ENCODE results near the gene HCST.

Gene HCST

DNA sequence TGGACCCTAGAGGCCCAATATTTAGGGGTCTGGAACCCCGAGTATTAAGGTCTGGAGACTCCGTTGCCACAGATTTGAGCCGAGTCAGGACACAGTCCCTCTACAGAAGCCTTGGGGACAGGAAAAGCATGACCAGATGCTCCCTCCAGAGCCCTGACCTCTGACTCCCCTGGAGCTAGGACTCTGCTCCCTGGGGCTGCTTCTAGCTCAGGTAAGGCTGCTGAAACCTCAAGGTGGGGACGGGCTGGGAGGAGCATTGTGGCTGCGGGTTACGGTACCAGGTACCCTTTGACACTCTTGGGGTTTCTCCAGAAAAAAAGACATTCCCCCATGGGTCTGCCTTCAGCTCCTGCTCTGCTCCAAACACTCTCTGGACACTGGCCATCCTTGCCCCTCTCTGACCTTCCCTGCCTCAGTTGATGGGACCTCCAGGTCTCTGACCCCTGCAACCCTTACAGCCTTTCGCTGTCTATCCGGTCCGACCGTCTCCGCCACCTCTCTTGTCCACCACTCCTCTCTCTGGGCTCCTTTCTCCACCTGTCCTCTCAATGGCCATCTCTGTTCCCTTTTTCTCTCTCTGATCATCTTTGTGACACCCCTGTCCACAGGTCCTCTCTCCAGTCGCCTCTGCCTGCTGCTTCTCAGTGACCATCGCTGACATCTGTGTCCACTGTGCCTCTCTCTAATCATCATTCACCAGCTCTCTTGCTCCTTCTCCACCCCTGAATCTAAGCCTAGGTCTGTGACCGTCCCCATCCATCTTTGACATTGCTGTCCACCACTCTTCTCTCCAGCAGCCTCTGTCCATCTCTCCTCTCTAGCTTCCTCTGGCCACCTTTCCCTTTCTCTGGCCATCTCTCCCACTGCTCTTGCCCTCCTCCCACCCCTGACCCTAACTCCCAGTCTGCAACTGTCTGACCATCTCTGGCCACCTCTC lies 35.3 kb downstream of the HCST start:
- no peak for DNase-seq (ENCODE audit: low spot score)

DNA sequence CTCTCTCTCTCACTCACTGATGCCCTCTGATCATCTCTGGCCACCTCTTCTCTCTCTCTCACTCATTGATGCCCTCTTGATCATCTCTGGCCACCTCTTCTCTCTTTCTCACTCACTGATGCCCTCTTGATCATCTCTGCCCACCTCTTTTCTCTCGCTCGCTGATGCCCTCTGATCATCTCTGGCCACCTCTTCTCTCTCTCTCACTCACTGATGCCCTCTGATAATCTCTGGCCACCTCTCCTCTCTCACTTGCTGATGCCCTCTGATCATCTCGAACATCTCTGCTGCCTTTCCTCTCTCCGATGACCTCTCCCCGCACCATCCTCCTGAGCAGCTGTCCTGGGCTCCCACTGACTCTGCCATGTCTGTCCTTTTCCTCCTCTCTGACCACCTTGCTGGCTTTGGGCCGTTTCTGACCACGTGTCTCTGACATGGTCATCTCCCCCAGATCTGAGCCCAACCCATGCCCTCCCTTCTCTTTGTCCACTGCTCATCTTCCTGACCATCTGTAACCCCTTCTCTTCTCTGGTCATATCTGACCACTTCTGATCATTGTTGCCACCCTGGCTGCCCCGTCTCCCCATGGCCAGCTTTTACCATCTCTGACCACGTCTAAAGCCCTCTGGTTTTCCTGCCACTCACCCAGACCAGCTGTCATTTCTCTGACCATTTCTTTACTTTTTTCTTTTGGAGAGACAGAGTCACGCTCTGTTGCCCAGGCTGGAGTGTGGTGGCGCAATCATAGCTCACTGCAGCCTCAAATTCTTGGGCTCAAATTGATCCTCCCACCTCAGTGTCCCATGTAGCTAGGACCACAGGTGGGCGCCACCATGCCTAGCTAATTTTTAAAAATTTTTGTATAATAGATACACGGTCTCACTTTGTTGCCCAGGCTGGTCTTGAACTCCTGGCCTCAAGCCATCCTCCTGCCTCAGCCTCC lies 36.2 kb downstream of the HCST start:
- DNase-seq (ENCODE audit: low spot score), result no peak

- DNase-seq (ENCODE audit: low spot score), result no peak
Observed at GRCh38 chr19:35939307-35940077, 37.2 kb downstream of the HCST start.

DNA sequence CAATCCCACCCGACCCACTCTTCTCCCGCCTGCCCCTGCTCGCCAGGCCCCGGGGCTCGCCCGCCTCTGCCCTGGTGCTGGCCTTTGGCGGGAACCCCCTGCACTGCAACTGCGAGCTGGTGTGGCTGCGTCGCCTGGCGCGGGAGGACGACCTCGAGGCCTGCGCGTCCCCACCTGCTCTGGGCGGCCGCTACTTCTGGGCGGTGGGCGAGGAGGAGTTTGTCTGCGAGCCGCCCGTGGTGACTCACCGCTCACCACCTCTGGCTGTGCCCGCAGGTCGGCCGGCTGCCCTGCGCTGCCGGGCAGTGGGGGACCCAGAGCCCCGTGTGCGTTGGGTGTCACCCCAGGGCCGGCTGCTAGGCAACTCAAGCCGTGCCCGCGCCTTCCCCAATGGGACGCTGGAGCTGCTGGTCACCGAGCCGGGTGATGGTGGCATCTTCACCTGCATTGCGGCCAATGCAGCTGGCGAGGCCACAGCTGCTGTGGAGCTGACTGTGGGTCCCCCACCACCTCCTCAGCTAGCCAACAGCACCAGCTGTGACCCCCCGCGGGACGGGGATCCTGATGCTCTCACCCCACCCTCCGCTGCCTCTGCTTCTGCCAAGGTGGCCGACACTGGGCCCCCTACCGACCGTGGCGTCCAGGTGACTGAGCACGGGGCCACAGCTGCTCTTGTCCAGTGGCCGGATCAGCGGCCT lies 37.9 kb downstream of the HCST start:
- DNase-seq (ENCODE audit: low spot score), result no peak

GRCh38 chr19:35940839-35941238 lies 38.5 kb downstream of the HCST start:
- DNase-seq (ENCODE audit: low spot score), result no peak

GRCh38 chr19:35942235-35942634 lies 39.9 kb downstream of the HCST start:
- DNase-seq (ENCODE audit: low spot score), result no peak

GRCh38 chr19:35943321-35944301 lies 41.3 kb downstream of the HCST start:
- DNase-seq (ENCODE audit: low spot score), result no peak

DNA sequence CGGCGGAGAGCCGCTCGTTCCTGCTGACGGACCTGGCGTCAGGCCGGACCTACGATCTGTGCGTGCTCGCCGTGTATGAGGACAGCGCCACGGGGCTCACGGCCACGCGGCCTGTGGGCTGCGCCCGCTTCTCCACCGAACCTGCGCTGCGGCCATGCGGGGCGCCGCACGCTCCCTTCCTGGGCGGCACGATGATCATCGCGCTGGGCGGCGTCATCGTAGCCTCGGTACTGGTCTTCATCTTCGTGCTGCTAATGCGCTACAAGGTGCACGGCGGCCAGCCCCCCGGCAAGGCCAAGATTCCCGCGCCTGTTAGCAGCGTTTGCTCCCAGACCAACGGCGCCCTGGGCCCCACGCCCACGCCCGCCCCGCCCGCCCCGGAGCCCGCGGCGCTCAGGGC lies 42.2 kb downstream of the HCST start:
- DNase-seq (ENCODE audit: low spot score), result no peak

GRCh38 chr19:35945121-35945790 lies 42.9 kb downstream of the HCST start:
- no peak for DNase-seq (ENCODE audit: low spot score)

DNA sequence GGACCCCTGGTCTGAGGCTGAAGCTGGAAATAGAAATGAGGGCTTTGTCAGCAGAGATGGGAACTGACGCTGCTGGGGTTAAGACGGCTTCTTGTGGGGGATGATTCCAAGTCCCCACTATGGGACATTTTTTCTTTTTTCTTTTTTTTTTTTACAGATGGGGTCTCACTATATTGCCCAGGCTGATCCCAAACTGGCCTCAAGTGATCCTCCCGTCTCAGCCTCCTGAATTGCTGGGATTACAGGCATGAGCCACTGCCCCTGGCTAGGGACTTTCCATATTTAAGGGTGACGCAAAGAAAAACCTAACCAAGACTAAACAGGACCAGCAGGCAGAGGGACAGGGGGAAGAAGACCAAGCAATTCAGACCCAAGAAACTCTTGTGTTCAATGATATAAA lies 43.9 kb downstream of the HCST start:
- no peak for DNase-seq (ENCODE audit: low spot score)

GRCh38 chr19:35949131-35949530 lies 46.8 kb downstream of the HCST start:
- DNase-seq (ENCODE audit: low spot score), result no peak

All from HuH-7.5 (cell line).